ENCODE measurements around the gene TEX10.
A peak's percentile ranks its signal among the peaks of the same experiment; 100 is the strongest.
"Not testable (repeated sequence)": the region's sequence is repeated elsewhere in the genome, so short reads cannot be mapped to it uniquely, and the experiment has no call there.

TEX10 gene
- 37.2 to 75.2 (median 44.3) reads per million in 3 experiments for total RNA-seq

- DNase-seq = peak; percentile 82
Measured at GRCh38 chr9:100352727-100353505, at the start of gene TEX10. TSS of gene TEX10 (minus strand) at chr9:100352942. CDS start at chr9:100349363, 3,579 bp downstream.

GRCh38 chr9:100401042-100401441, 48.3 kb upstream of the TEX10 start:
- no peak for DNase-seq

- no peak for DNase-seq
Measured at GRCh38 chr9:100397529-100398266, 45.0 kb upstream of the TEX10 start.

GRCh38 chr9:100396769-100397168, 44.0 kb upstream of the TEX10 start:
- no peak for DNase-seq

GRCh38 chr9:100394816-100395215, 42.1 kb upstream of the TEX10 start:
- DNase-seq = no peak

GRCh38 chr9:100394032-100394695, 41.4 kb upstream of the TEX10 start:
- DNase-seq = no peak

- DNase-seq = not testable (repeated sequence)
Measured at GRCh38 chr9:100392989-100393388, 40.2 kb upstream of the TEX10 start.

GRCh38 chr9:100379862-100380261, 27.1 kb upstream of the TEX10 start:
- no peak for DNase-seq

GRCh38 chr9:100377015-100377414, 24.3 kb upstream of the TEX10 start:
- no peak for DNase-seq

GRCh38 chr9:100375658-100376057, 22.9 kb upstream of the TEX10 start:
- no peak for DNase-seq

GRCh38 chr9:100372648-100373047, 19.9 kb upstream of the TEX10 start:
- no peak for DNase-seq

- DNase-seq = no peak
Measured at GRCh38 chr9:100370064-100370723, 17.5 kb upstream of the TEX10 start.

GRCh38 chr9:100368672-100369071, 15.9 kb upstream of the TEX10 start:
- DNase-seq = no peak

- DNase-seq = no peak
Measured at GRCh38 chr9:100366121-100366520, 13.4 kb upstream of the TEX10 start.

- DNase-seq = no peak
Measured at GRCh38 chr9:100364013-100364412, 11.3 kb upstream of the TEX10 start.

- DNase-seq = no peak
Measured at GRCh38 chr9:100359057-100359456, 6.3 kb upstream of the TEX10 start.

- no peak for DNase-seq
Measured at GRCh38 chr9:100357501-100357900, 4.8 kb upstream of the TEX10 start.

- no peak for DNase-seq
Measured at GRCh38 chr9:100355561-100355960, 2.8 kb upstream of the TEX10 start.

- no peak for DNase-seq
Measured at GRCh38 chr9:100354121-100354800, 1.5 kb upstream of the TEX10 start.

- DNase-seq = peak; percentile 5
Measured at GRCh38 chr9:100352201-100352726, 478 bp downstream of the TEX10 start.

- no peak for DNase-seq
Measured at GRCh38 chr9:100351508-100351907, 1.2 kb downstream of the TEX10 start.

GRCh38 chr9:100350188-100350587, 2.6 kb downstream of the TEX10 start:
- no peak for DNase-seq
